ENCODE results near the gene ANXA11. TPM values are rescaled to one million over a fixed set of nuclear protein-coding genes. Genes with fewer than 3 reads are reported as not detected.
A peak's percentile ranks its signal among the peaks of the same experiment; 100 is the strongest.

ANXA11 gene
- total RNA-seq, 2 donors from 2014 or later: 68.2 to 71.9 TPM

GRCh38 chr10:80201608-80202141, 3.7 kb downstream of the ANXA11 start:
- H3K9me3 ChIP-seq: no peaks in the 10 kb centered on the region
- H3K27me3 ChIP-seq: no peaks in the 10 kb centered on the region
- H3K4me1 ChIP-seq: peaks cover 89% of the 10 kb centered on the region
- no peak overlapping the region for H3K4me3 ChIP-seq
- 43 to 49% methylated on average over 8 of the region's 8 CpGs for WGBS, 2 donors
- TF ChIP-seq, protein P1, sequence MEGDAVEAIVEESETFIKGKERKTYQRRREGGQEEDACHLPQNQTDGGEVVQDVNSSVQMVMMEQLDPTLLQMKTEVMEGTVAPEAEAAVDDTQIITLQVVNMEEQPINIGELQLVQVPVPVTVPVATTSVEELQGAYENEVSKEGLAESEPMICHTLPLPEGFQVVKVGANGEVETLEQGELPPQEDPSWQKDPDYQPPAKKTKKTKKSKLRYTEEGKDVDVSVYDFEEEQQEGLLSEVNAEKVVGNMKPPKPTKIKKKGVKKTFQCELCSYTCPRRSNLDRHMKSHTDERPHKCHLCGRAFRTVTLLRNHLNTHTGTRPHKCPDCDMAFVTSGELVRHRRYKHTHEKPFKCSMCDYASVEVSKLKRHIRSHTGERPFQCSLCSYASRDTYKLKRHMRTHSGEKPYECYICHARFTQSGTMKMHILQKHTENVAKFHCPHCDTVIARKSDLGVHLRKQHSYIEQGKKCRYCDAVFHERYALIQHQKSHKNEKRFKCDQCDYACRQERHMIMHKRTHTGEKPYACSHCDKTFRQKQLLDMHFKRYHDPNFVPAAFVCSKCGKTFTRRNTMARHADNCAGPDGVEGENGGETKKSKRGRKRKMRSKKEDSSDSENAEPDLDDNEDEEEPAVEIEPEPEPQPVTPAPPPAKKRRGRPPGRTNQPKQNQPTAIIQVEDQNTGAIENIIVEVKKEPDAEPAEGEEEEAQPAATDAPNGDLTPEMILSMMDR (IDR thresholded peaks at IDR 0.05): no peak
- no peak for TF ChIP-seq POLR2A (IDR thresholded peaks at IDR 0.05)
- no peak for ATAC-seq
- intact Hi-C loops (cut with DNase I): no loop called here
- DNase-seq: peak in 1 of 4 donors; percentile 38
- no peaks in the 10 kb centered on the region for H3K36me3 ChIP-seq (replicated peaks in 1 of 2; ENCODE audit: insufficient read depth in 1 of 2, low read depth in 2 of 2)
- peak overlapping the region; percentile 49 to 100 (median 100) for H3K27ac ChIP-seq

- H3K27ac ChIP-seq: peak overlapping the region; percentile 49 to 100 (median 100)
- DNase-seq (no peak), ATAC-seq (no peak)
- no peaks in the 10 kb centered on the region for H3K27me3 ChIP-seq
- peaks cover 89% of the 10 kb centered on the region for H3K4me1 ChIP-seq
- WGBS, 2 donors: 78 to 81% methylated on average over 10 of the region's 10 CpGs
- TF ChIP-seq, protein P1 (IDR thresholded peaks at IDR 0.05): no peak
- TF ChIP-seq POLR2A (IDR thresholded peaks at IDR 0.05): no peak
- intact Hi-C loops (cut with DNase I): no loop called here
- H3K36me3 ChIP-seq (replicated peaks in 1 of 2; ENCODE audit: insufficient read depth in 1 of 2, low read depth in 2 of 2): no peaks in the 10 kb centered on the region
- H3K4me3 ChIP-seq: no peak overlapping the region
- no peaks in the 10 kb centered on the region for H3K9me3 ChIP-seq
Observed at GRCh38 chr10:80200687-80201086, 4.7 kb downstream of the ANXA11 start.

- DNase-seq (no peak), ATAC-seq (no peak)
- Histone ChIP-seq H3K27ac (peak overlapping the region; percentile 70 to 100 (median 100)), H3K36me3 (replicated peaks in 1 of 2; ENCODE audit: insufficient read depth in 1 of 2, low read depth in 2 of 2) (no peaks in the 10 kb centered on the region), H3K4me3 (no peak overlapping the region), H3K9me3 (no peaks in the 10 kb centered on the region), H3K4me1 (peaks cover 93% of the 10 kb centered on the region), H3K27me3 (no peaks in the 10 kb centered on the region)
- WGBS, 2 donors: 21 to 32% methylated on average over 1 of the region's 1 CpG
- no peak for TF ChIP-seq POLR2A (IDR thresholded peaks at IDR 0.05)
- TF ChIP-seq, protein P1 (IDR thresholded peaks at IDR 0.05): no peak
- intact Hi-C loops (cut with DNase I): no loop called here
Observed at GRCh38 chr10:80200259-80200658, 5.1 kb downstream of the ANXA11 start.

- no peak overlapping the region for H3K4me3 ChIP-seq
- no peak for ATAC-seq
- intact Hi-C loops (cut with DNase I): no loop called here
Observed at GRCh38 chr10:80199828-80200227, 5.5 kb downstream of the ANXA11 start.

More at GRCh38 chr10:80199828-80200227, 5.5 kb downstream of the ANXA11 start:
- 19 to 21% methylated on average over 8 of the region's 8 CpGs for whole genome bisulfite sequencing, 2 donors
- Histone ChIP-seq H3K27ac (peak overlapping the region; percentile 70 to 100 (median 100)), H3K9me3 (no peaks in the 10 kb centered on the region), H3K4me1 (peaks cover 97% of the 10 kb centered on the region), H3K36me3 (replicated peaks in 1 of 2; ENCODE audit: insufficient read depth in 1 of 2, low read depth in 2 of 2) (no peaks in the 10 kb centered on the region), H3K27me3 (no peaks in the 10 kb centered on the region)
- DNase-seq: peak in 3 of 4 donors; percentile 47 to 73 (median 48)
- TF ChIP-seq POLR2A (IDR thresholded peaks at IDR 0.05): peak in 2 of 3 donors; percentile 49 to 60
- TF ChIP-seq, protein P1 (IDR thresholded peaks at IDR 0.05): peak in 4 of 7 experiments; percentile 42 to 53 (median 46)
